Testis (tissue), 3 donors: ENCODE measurements around the gene VEGFB. TPM values are rescaled to one million over a fixed set of nuclear protein-coding genes. Genes with fewer than 3 reads are reported as not detected.

Experiments
- DNase-seq: peaks from one replicate; pipeline ENCODE4 v3.0.0-alpha.2; 2019
- H3K27ac ChIP-seq, 2 donors: fragments of 200-600 bp; sonication (generic); one replicate each; pipeline ENCODE4 v1.5.1; 2019
- H3K27me3 ChIP-seq: fragments of 200-600 bp; sonication (generic); one replicate; pipeline ENCODE4 v1.5.1; 2019
- H3K36me3 ChIP-seq: fragments of 200-600 bp; sonication (generic); one replicate; pipeline ENCODE4 v1.5.1; 2017; ENCODE audit warnings: low read depth; ENCODE audit errors: missing control alignments
- H3K4me1 ChIP-seq: fragments of 200-600 bp; sonication (generic); one replicate; pipeline ENCODE4 v1.5.1; 2019
- H3K4me3 ChIP-seq, 2 donors: fragments of 200-600 bp; sonication (generic); one replicate each; pipeline ENCODE4 v1.5.1; 2017 to 2019
- H3K9me3 ChIP-seq: fragments of 200-600 bp; sonication (generic); one replicate; pipeline ENCODE4 v1.5.1; 2017
- POLR2A ChIP-seq: fragments of 450-650 bp; IDR thresholded peaks from one replicate; pipeline ENCODE4 v1.6.1; 2017; ENCODE audit warnings: antibody characterized with exemption, mild to moderate bottlenecking, moderate library complexity
- WGBS, 2 donors: methylation state at CpG; one replicate each; pipeline ENCODE4 v1.1.5; 2018; 5-methylcytosine and 5-hydroxymethylcytosine counted together
- intact Hi-C: fragments of 100-400 bp; cut with DNase I; formaldehyde crosslinking; loops from one replicate; pipeline ENCODE4 v1.15.1; 2023; ENCODE audit warnings: low total_unique reads
- polyA plus RNA-seq: library from polyadenylated mRNA; stranded (reverse); fragments of 350-450 nt; fragmentation: Illumina TruSeq; extraction: RNeasy Lipid Tissue Mini Kit (QIAGEN cat#74804); gene quantifications from one replicate; pipeline ENCODE4 v1.2.3, GENCODE V29; 2014; ENCODE audit warnings: low read depth, low replicate concordance; ENCODE audit not compliant: insufficient read depth
- total RNA-seq, 2 donors: library from RNA; depleted of rRNA; stranded (reverse); fragments of >200 nt; gene quantifications; one replicate each; pipeline ENCODE4 v1.2.3, GENCODE V29; 2016
- TF ChIP-seq, protein P1 (sequence below), 3 experiments: fragments of 450-650 bp in 2 of 3; fragments of 200-600 bp in 1 of 3; sonication (generic) in 1 of 3; IDR thresholded peaks; one replicate each; pipeline ENCODE4 v1.5.1; 2016 to 2019; ENCODE audit warnings: antibody characterized with exemption in 3 of 3, mild to moderate bottlenecking in 2 of 3, moderate library complexity in 1 of 3

The VEGFB gene
- total and polyA plus RNA-seq, 3 donors from 2014 or later, result 19.1 to 57.3 (median 47.8) TPM

DNA sequence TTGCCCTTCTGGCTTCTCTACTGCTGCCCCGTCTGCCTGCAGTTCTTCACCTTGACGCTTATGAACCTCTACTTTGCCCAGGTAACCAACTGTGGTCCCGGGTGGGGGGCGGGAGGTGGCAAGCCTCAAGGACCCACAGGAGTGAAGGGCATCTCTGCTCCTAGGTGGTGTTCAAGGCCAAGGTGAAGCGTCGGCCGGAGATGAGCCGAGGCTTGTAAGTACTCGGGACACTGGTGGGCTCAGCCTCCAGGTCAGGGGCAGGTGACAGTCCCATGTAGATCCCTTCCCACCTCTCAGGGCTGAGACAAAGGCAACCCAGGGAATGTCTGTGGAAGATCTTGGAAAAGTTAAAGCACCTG is 52.4 kb downstream of the VEGFB start:
- DNase-seq, result no peak
- Histone ChIP-seq H3K4me3 (peak overlapping the region in 1 of 2 donors; percentile 80), H3K27ac (no peak overlapping the region), H3K4me1 (peaks cover 23% of the 10 kb centered on the region), H3K27me3 (no peaks in the 10 kb centered on the region), H3K36me3 (no peaks in the 10 kb centered on the region), H3K9me3 (no peaks in the 10 kb centered on the region)
- 55 to 57% methylated on average over 9 of the region's 9 CpGs for whole genome bisulfite sequencing, 2 donors
- TF ChIP-seq, protein P1, sequence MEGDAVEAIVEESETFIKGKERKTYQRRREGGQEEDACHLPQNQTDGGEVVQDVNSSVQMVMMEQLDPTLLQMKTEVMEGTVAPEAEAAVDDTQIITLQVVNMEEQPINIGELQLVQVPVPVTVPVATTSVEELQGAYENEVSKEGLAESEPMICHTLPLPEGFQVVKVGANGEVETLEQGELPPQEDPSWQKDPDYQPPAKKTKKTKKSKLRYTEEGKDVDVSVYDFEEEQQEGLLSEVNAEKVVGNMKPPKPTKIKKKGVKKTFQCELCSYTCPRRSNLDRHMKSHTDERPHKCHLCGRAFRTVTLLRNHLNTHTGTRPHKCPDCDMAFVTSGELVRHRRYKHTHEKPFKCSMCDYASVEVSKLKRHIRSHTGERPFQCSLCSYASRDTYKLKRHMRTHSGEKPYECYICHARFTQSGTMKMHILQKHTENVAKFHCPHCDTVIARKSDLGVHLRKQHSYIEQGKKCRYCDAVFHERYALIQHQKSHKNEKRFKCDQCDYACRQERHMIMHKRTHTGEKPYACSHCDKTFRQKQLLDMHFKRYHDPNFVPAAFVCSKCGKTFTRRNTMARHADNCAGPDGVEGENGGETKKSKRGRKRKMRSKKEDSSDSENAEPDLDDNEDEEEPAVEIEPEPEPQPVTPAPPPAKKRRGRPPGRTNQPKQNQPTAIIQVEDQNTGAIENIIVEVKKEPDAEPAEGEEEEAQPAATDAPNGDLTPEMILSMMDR (IDR thresholded peaks at IDR 0.05), result no peak
- no peak for TF ChIP-seq POLR2A
- intact Hi-C loops, result no loop called here

DNA sequence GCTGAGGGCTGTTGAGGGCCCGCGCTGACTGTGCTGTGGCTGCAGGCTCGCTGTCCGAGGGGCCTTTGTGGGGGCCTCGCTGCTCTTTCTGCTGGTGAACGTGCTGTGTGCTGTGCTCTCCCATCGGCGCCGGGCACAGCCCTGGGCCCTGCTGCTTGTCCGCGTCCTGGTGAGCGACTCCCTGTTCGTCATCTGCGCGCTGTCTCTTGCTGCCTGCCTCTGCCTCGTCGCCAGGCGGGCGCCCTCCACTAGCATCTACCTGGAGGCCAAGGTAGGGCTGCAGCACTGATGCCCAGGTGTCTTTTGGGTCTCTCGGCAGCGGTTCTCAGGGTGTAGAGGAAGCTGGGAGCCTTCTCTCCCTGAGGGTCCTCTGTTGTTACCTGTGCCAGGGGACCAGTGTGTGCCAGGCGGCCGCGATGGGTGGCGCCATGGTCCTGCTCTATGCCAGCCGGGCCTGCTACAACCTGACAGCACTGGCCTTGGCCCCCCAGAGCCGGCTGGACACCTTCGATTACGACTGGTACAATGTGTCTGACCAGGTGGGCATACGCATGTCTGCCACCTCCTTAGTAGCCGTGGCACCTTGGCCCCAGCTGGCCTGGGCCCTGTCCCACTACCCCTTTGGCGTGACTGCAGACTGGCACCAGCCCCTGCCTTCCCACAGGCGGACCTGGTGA is 53.4 kb downstream of the VEGFB start:
- intact Hi-C loops, result no loop called here
- H3K36me3 ChIP-seq, result no peaks in the 10 kb centered on the region
- TF ChIP-seq, protein P1 (IDR thresholded peaks at IDR 0.05), result no peak
- TF ChIP-seq POLR2A, result no peak
- H3K4me1 ChIP-seq, result peaks cover 31% of the 10 kb centered on the region
- H3K4me3 ChIP-seq, result no peak overlapping the region
- no peak overlapping the region for H3K27ac ChIP-seq
- no peaks in the 10 kb centered on the region for H3K27me3 ChIP-seq
- H3K9me3 ChIP-seq, result no peaks in the 10 kb centered on the region
- WGBS, 2 donors, result 94 to 95% methylated on average over 15 to 33 of the region's 33 CpGs
- no peak for DNase-seq

DNA sequence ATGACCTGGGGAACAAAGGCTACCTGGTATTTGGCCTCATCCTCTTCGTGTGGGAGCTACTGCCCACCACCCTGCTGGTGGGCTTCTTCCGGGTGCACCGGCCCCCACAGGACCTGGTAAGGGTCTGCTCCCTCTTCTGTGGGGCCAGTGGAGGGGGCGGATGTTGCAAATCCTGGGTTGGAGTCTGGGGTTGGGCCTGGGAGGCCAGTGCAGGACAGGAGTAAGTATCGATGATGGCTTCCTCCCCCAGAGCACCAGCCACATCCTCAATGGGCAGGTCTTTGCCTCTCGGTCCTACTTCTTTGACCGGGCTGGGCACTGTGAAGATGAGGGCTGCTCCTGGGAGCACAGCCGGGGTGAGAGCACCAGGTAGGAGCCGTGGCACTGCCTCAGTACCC is 54.0 kb downstream of the VEGFB start:
- Histone ChIP-seq H3K27ac (no peak overlapping the region), H3K4me1 (peaks cover 28% of the 10 kb centered on the region), H3K27me3 (no peaks in the 10 kb centered on the region), H3K4me3 (no peak overlapping the region), H3K9me3 (no peaks in the 10 kb centered on the region), H3K36me3 (no peaks in the 10 kb centered on the region)
- DNase-seq, result no peak
- TF ChIP-seq POLR2A, result no peak
- TF ChIP-seq, protein P1 (IDR thresholded peaks at IDR 0.05), result no peak
- WGBS, 2 donors, result 83 to 89% methylated on average over 4 to 9 of the region's 9 CpGs
- intact Hi-C loops, result no loop called here

Other genes with a start within 250 kb of the VEGFB start
- 100 to 1,000 TPM; 121 to 145 TPM for gene OTUB1, start 248.1 kb upstream of the VEGFB start, total RNA-seq
- gene OTUB1, start 248.1 kb upstream of the VEGFB start, polyA plus RNA-seq, result 115 TPM
- gene FLRT1, start 198.7 kb upstream of the VEGFB start, total RNA-seq, result under 1 TPM; 0.74 to 0.79 TPM
- gene FLRT1, start 198.7 kb upstream of the VEGFB start, polyA plus RNA-seq, result 0.67 TPM
- gene MACROD1, start 68.5 kb upstream of the VEGFB start, total RNA-seq, result 10 to 100 TPM; 13.3 to 15.3 TPM
- gene MACROD1, start 68.5 kb upstream of the VEGFB start, polyA plus RNA-seq, result 14.1 TPM
- gene STIP1, start 48.4 kb upstream of the VEGFB start, total RNA-seq, result 100 to 1,000 TPM; 221 to 247 TPM
- 267 TPM for gene STIP1, start 48.4 kb upstream of the VEGFB start, polyA plus RNA-seq
- 1 to 10 TPM; 7.2 to 8.2 TPM for gene FERMT3, start 27.9 kb upstream of the VEGFB start, total RNA-seq
- gene FERMT3, start 27.9 kb upstream of the VEGFB start, polyA plus RNA-seq, result 10.9 TPM
- 10 to 100 TPM; 56.5 to 65.4 TPM for gene TRPT1, start 8.4 kb upstream of the VEGFB start, total RNA-seq
- gene TRPT1, start 8.4 kb upstream of the VEGFB start, polyA plus RNA-seq, result 93.7 TPM
- 10 to 100 TPM; 50.9 to 52.7 TPM for gene NUDT22, start 8.3 kb upstream of the VEGFB start, total RNA-seq
- gene NUDT22, start 8.3 kb upstream of the VEGFB start, polyA plus RNA-seq, result 19.0 TPM
- 100 to 1,000 TPM; 105 to 254 TPM for gene DNAJC4, start 4.0 kb upstream of the VEGFB start, total RNA-seq
- gene DNAJC4, start 4.0 kb upstream of the VEGFB start, polyA plus RNA-seq, result 303 TPM
- 100 to 1,000 TPM; 151 to 159 TPM for gene FKBP2, start 6.5 kb downstream of the VEGFB start, total RNA-seq
- 159 TPM for gene FKBP2, start 6.5 kb downstream of the VEGFB start, polyA plus RNA-seq
- 10 to 100 TPM; 53.4 to 67.3 TPM for gene PPP1R14B, start 12.4 kb downstream of the VEGFB start, total RNA-seq
- gene PPP1R14B, start 12.4 kb downstream of the VEGFB start, polyA plus RNA-seq, result 72.0 TPM
- gene PLCB3, start 16.9 kb downstream of the VEGFB start, total RNA-seq, result 10 to 100 TPM; 29.6 to 45.4 TPM
- 14.2 TPM for gene PLCB3, start 16.9 kb downstream of the VEGFB start, polyA plus RNA-seq
- 100 to 1,000 TPM in 1 of 2 donors, 10 to 100 TPM in 1; 88.7 to 110 TPM for gene BAD, start 50.1 kb downstream of the VEGFB start, total RNA-seq
- 85.2 TPM for gene BAD, start 50.1 kb downstream of the VEGFB start, polyA plus RNA-seq
- 100 to 1,000 TPM; 204 to 230 TPM for gene GPR137, start 51.3 kb downstream of the VEGFB start, total RNA-seq
- 390 TPM for gene GPR137, start 51.3 kb downstream of the VEGFB start, polyA plus RNA-seq
- gene KCNK4, start 56.7 kb downstream of the VEGFB start, total RNA-seq, result under 1 TPM in 1 of 2 donors, not detected in 1; 0.24 TPM
- not detected for gene KCNK4, start 56.7 kb downstream of the VEGFB start, polyA plus RNA-seq
- gene CATSPERZ, start 65.8 kb downstream of the VEGFB start, total RNA-seq, result 100 to 1,000 TPM; 278 to 484 TPM
- 1,116 TPM for gene CATSPERZ, start 65.8 kb downstream of the VEGFB start, polyA plus RNA-seq
- gene ESRRA, start 70.9 kb downstream of the VEGFB start, total RNA-seq, result 10 to 100 TPM; 19.3 to 22.0 TPM
- gene ESRRA, start 70.9 kb downstream of the VEGFB start, polyA plus RNA-seq, result 13.7 TPM
- gene TRMT112, start 83.0 kb downstream of the VEGFB start, total RNA-seq, result 100 to 1,000 TPM; 303 to 340 TPM
- gene TRMT112, start 83.0 kb downstream of the VEGFB start, polyA plus RNA-seq, result 275 TPM
- gene PRDX5, start 83.5 kb downstream of the VEGFB start, total RNA-seq, result 100 to 1,000 TPM; 189 to 271 TPM
- 287 TPM for gene PRDX5, start 83.5 kb downstream of the VEGFB start, polyA plus RNA-seq
- 10 to 100 TPM; 16.6 to 23.5 TPM for gene CCDC88B, start 105.6 kb downstream of the VEGFB start, total RNA-seq
- 28.5 TPM for gene CCDC88B, start 105.6 kb downstream of the VEGFB start, polyA plus RNA-seq
- gene RPS6KA4, start 124.6 kb downstream of the VEGFB start, total RNA-seq, result 10 to 100 TPM; 15.6 TPM
- gene RPS6KA4, start 124.6 kb downstream of the VEGFB start, polyA plus RNA-seq, result 9.2 TPM